Hepatocyte (in vitro differentiated cells): ENCODE data around the gene RAP1GAP. TPM values are rescaled to one million over a fixed set of nuclear protein-coding genes. Genes with fewer than 3 reads are reported as not detected.

Experiments
- DNase-seq: peaks from one replicate; pipeline ENCODE4 v3.0.0-alpha.2; 2016; ENCODE audit warnings: low spot score
- H2AFZ ChIP-seq: fragments of 200-600 bp; sonication (generic); 2 replicates; pipeline ENCODE4 v1.6.0; 2016; ENCODE audit warnings: antibody characterized with exemption, mild to moderate bottlenecking
- H3K27ac ChIP-seq: fragments of 200-600 bp; sonication (generic); 2 replicates; pipeline ENCODE4 v1.5.1; 2016; ENCODE audit warnings: mild to moderate bottlenecking
- H3K27me3 ChIP-seq: fragments of 200-600 bp; sonication (generic); 2 replicates; pipeline ENCODE4 v1.6.1; 2016
- H3K36me3 ChIP-seq: fragments of 200-600 bp; sonication (generic); replicated peaks from 2 replicates; pipeline ENCODE4 v1.5.1; 2016; ENCODE audit warnings: low read depth; ENCODE audit not compliant: insufficient read depth
- H3K4me1 ChIP-seq: fragments of 200-600 bp; sonication (generic); 2 replicates; pipeline ENCODE4 v1.5.1; 2016; ENCODE audit warnings: mild to moderate bottlenecking, moderate library complexity; ENCODE audit not compliant: insufficient read depth
- H3K4me2 ChIP-seq: fragments of 200-600 bp; sonication (generic); 2 replicates; pipeline ENCODE4 v1.6.0; 2016
- H3K4me3 ChIP-seq: fragments of 200-600 bp; sonication (generic); 2 replicates; pipeline ENCODE4 v1.5.1; 2016; ENCODE audit warnings: mild to moderate bottlenecking
- H3K79me2 ChIP-seq: fragments of 200-600 bp; sonication (generic); 2 replicates; pipeline ENCODE4 v1.6.0; 2017; ENCODE audit warnings: mild to moderate bottlenecking
- H3K9me2 ChIP-seq: fragments of 200-600 bp; sonication (generic); replicated peaks from 2 replicates; pipeline ENCODE4 v1.6.0; 2017; ENCODE audit warnings: mild to moderate bottlenecking; ENCODE audit not compliant: insufficient read depth
- H3K9me3 ChIP-seq: fragments of 200-600 bp; sonication (generic); 2 replicates; pipeline ENCODE4 v1.5.1; 2016; ENCODE audit warnings: low read depth, mild to moderate bottlenecking
- H4K20me1 ChIP-seq: fragments of 200-600 bp; sonication (generic); 2 replicates; pipeline ENCODE4 v1.6.0; 2016; ENCODE audit warnings: mild to moderate bottlenecking; ENCODE audit not compliant: insufficient read depth, poor library complexity, severe bottlenecking
- EZH2 ChIP-seq: fragments of 200-600 bp; sonication (generic); IDR thresholded peaks from 2 replicates; pipeline ENCODE4 v1.6.1; 2016; ENCODE audit warnings: antibody characterized with exemption, mild to moderate bottlenecking, borderline replicate concordance
- EZH2phosphoT487 ChIP-seq: fragments of 200-600 bp; sonication (generic); IDR thresholded peaks from one replicate; pipeline ENCODE4 v1.6.1; 2018; ENCODE audit warnings: antibody characterized with exemption, mild to moderate bottlenecking, low read depth, moderate library complexity; ENCODE audit not compliant: unreplicated experiment, severe bottlenecking
- WGBS: methylation state at CpG from one replicate; pipeline ENCODE4 v1.1.6; 2016; ENCODE audit warnings: low lambda C conversion rate; ENCODE audit errors: missing lambda C conversion rate; 5-methylcytosine and 5-hydroxymethylcytosine counted together
- polyA plus RNA-seq: library from polyadenylated mRNA; unstranded; fragments of >200 nt; fragmentation: Nextera tagmentation; extraction: Ambion mirVana; gene quantifications from 2 replicates; pipeline ENCODE4 v1.2.1, GENCODE V29; 2016
- total RNA-seq: library from RNA; depleted of rRNA; stranded (reverse); fragments of >200 nt; gene quantifications from 2 replicates; pipeline ENCODE4 v1.2.3, GENCODE V29; 2014
- TF ChIP-seq, protein P1 (sequence below): fragments of 200-600 bp; sonication (generic); IDR thresholded peaks from 2 replicates; pipeline ENCODE4 v1.5.1; 2016; ENCODE audit warnings: antibody characterized with exemption, mild to moderate bottlenecking; ENCODE audit not compliant: poor library complexity

The RAP1GAP gene
- total and polyA plus RNA-seq, 2 experiments from 2014 or later, result 12.3 to 18.0 TPM

DNA sequence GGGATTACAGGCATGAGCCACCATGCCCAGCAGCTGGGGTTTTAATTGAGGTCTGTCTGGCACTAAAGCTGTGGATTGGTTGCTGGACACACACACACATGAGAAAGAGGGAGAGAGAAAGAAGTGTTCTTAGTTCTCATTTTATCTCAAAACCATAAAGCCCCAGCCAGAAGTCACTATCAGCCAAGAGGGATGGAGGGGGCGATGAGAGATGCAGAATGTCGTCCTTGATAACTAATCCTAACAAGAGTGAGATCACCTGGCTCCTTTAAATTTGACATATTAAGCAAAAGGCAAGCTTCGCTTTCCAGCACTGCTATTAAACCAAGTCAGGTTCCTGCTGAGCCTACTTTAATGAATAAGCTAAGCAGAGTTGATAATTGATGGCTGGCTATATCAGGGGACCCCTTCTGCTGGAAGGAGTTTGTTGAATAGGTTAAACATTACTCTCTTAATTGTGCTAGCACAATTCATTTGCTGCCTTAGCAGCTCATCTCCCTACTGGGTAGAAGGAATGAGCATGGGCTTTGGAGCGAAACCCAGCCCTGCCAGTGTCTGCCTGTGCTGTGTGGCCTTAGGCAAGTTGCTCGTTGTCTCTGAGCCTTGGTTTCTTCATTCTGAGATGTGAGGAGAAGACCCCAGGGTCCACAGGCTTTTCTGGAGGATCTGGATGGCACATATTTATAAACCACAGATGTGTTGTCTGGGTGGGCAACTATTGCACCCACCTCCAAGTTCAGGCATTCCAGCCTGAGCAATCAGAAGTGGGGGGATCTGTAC lies 109.2 kb downstream of the RAP1GAP start:
- Histone ChIP-seq H3K27ac (no peak overlapping the region), H3K27me3 (no peaks in the 10 kb centered on the region), H3K4me2 (no peak overlapping the region), H3K9me2 (no peaks in the 10 kb centered on the region), H3K36me3 (no peaks in the 10 kb centered on the region), H3K4me3 (no peak overlapping the region), H4K20me1 (no peaks in the 10 kb centered on the region), H3K9me3 (no peaks in the 10 kb centered on the region), H2AFZ (no peak overlapping the region), H3K4me1 (no peaks in the 10 kb centered on the region), H3K79me2 (no peaks in the 10 kb centered on the region)
- no peak for DNase-seq
- TF ChIP-seq EZH2, result no peak
- WGBS, result 63% methylated on average over 5 of the region's 5 CpGs

DNA sequence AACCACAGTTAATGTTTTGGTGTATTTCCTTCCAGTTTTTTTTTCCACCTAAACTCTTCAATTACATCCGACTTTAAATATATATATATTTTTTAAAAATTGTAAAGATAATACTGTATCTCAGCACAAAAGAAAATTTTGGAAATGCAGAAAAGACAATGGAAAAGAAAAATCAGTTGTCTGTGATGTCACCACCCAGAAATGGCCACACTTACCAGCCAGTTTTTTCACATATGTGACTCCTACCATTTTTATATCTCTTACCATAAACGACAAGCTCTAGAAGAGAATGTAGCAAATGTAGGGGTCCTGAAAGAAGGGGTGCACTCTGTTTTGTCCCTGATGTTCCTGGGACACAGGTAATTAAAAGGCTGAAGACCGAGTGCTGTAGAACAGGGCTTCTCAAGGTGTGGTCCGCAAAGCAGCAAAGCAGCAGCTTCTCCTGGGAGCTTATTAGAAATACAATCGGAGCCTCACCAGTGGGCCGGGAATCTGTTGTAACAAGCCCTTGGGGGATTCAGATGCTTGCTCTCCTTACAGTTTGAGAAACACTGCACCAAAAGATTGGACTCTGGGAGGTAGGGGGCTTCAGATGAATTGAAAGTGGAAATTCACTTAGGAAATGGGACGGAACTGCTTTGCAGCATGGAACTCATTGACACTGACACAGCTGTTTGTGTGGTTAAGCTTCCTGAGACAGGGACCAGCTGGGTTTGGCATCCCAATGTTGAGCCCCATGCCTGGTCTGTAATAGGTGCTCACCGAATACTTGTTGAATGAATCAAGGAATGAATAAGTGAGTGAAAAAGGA lies 115.8 kb downstream of the RAP1GAP start:
- Histone ChIP-seq H4K20me1 (no peaks in the 10 kb centered on the region), H3K27ac (no peak overlapping the region), H3K79me2 (no peaks in the 10 kb centered on the region), H2AFZ (no peak overlapping the region), H3K4me1 (no peaks in the 10 kb centered on the region), H3K9me2 (no peaks in the 10 kb centered on the region), H3K4me2 (no peak overlapping the region), H3K36me3 (no peaks in the 10 kb centered on the region), H3K4me3 (no peak overlapping the region), H3K9me3 (no peaks in the 10 kb centered on the region), H3K27me3 (peaks cover 8% of the 10 kb centered on the region)
- DNase-seq, result no peak
- TF ChIP-seq EZH2, result no peak
- TF ChIP-seq, protein P1, sequence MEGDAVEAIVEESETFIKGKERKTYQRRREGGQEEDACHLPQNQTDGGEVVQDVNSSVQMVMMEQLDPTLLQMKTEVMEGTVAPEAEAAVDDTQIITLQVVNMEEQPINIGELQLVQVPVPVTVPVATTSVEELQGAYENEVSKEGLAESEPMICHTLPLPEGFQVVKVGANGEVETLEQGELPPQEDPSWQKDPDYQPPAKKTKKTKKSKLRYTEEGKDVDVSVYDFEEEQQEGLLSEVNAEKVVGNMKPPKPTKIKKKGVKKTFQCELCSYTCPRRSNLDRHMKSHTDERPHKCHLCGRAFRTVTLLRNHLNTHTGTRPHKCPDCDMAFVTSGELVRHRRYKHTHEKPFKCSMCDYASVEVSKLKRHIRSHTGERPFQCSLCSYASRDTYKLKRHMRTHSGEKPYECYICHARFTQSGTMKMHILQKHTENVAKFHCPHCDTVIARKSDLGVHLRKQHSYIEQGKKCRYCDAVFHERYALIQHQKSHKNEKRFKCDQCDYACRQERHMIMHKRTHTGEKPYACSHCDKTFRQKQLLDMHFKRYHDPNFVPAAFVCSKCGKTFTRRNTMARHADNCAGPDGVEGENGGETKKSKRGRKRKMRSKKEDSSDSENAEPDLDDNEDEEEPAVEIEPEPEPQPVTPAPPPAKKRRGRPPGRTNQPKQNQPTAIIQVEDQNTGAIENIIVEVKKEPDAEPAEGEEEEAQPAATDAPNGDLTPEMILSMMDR, result no peak
- no peak for TF ChIP-seq EZH2phosphoT487
- 71% methylated on average over 8 of the region's 8 CpGs for WGBS

DNA sequence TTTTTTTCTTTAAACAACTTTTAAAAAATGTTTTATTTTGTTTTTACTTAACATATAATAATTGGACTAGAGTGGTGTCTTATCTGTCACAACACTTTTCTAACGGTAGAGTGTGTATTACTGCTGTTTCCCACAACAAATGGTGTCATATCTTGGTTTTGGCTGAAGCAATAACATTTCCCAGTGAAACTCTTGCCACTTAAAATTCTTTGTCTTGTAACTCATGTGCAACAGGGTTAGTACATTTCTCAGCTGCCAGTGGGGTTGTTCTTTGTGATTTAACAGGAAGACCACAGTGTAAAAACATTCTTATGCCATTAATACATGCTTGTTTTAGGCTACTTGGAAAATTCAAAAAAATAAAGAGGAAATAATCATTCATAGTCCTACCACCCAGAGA lies 116.4 kb downstream of the RAP1GAP start:
- Histone ChIP-seq H3K4me2 (no peak overlapping the region), H3K9me3 (no peaks in the 10 kb centered on the region), H3K4me3 (no peak overlapping the region), H3K36me3 (no peaks in the 10 kb centered on the region), H3K79me2 (no peaks in the 10 kb centered on the region), H2AFZ (no peak overlapping the region), H3K9me2 (no peaks in the 10 kb centered on the region), H4K20me1 (no peaks in the 10 kb centered on the region), H3K27ac (no peak overlapping the region), H3K27me3 (peaks cover 8% of the 10 kb centered on the region), H3K4me1 (no peaks in the 10 kb centered on the region)
- TF ChIP-seq EZH2 (no peak), EZH2phosphoT487 (no peak)
- TF ChIP-seq, protein P1, result no peak
- no peak for DNase-seq
- 41% methylated on average over 1 of the region's 1 CpG for WGBS
